Pancreas (tissue), 10 donors: ENCODE results near the gene BLOC1S2. TPM values are rescaled to one million over a fixed set of nuclear protein-coding genes. Genes with fewer than 3 reads are reported as not detected.

Experiments
- ATAC-seq, 4 donors: fragments of 200-7000 bp; cut with Tn5 transposase; one replicate each; pipeline versions ENCODE4 v1.8.0 to v1.9.1; 2020; ENCODE audit warnings: mild to moderate bottlenecking in 4 of 4, moderate library complexity in 4 of 4
- DNase-seq, 6 donors: peaks; one replicate each; pipeline ENCODE4 v3.0.0-alpha.2; 2020
- FAIRE-seq: peaks from 2 replicates; lab custom pipeline; 2012; peaks lifted over from hg19 to GRCh38; lab: Jason Lieb, UNC
- H3K27ac ChIP-seq, 4 donors: fragments of 200-600 bp; sonication (generic); 1 replicate in 3 of 4; 2 replicates in 1 of 4; pipeline versions ENCODE4 v1.5.0 to v1.8.0; 2020
- H3K27me3 ChIP-seq, 4 donors: fragments of 200-600 bp; one replicate each; pipeline ENCODE4 v1.8.0; 2021
- H3K36me3 ChIP-seq, 3 donors: fragments of 200-600 bp; sonication (generic) in 1 of 3; one replicate each; pipeline versions ENCODE4 v1.5.0 to v1.8.0; 2020 to 2021
- H3K4me1 ChIP-seq, 3 donors: fragments of 200-600 bp; one replicate each; pipeline ENCODE4 v1.8.0; 2021
- H3K4me3 ChIP-seq, 4 donors: fragments of 200-600 bp; sonication (generic) in 2 of 4; one replicate each; pipeline versions ENCODE4 v1.5.0 to v1.8.0; 2020 to 2021
- H3K9me3 ChIP-seq, 4 donors: fragments of 200-600 bp; one replicate each; pipeline ENCODE4 v1.8.0; 2021
- CTCF ChIP-seq, 4 donors: fragments of 200-600 bp; sonication (generic) in 3 of 4; IDR thresholded peaks; one replicate each; pipeline versions ENCODE4 v1.5.0 to v1.8.0; 2021; ENCODE audit warnings: antibody characterized with exemption in 4 of 4
- WGBS, 2 donors: extraction: QIAGEN DNeasy Blood & Tissue Kit; methylation state at CpG; one replicate each; pipeline ENCODE4 v1.1.7; 2013; 5-methylcytosine and 5-hydroxymethylcytosine counted together
- intact Hi-C, 3 donors: fragments of 100-400 bp; cut with DNase I; formaldehyde crosslinking; loops; one replicate each; pipeline versions ENCODE4 v1.11.1 to v1.14.2; 2022
- polyA plus RNA-seq, 2 donors: library from polyadenylated mRNA; stranded (reverse); fragments of 200-250 nt; gene quantifications; one replicate each; pipeline ENCODE4 v1.2.3, GENCODE V29; 2013
- total RNA-seq, 6 donors: library from RNA; stranded (reverse); fragmentation: NEBNext Ultra II Directional in 4 of 6; extraction: Animal tissue kit (Norgen Biotek cat#: 25700) in 4 of 6; gene quantifications; one replicate each; pipeline versions ENCODE4 v1.2.1 to v1.2.4, GENCODE V29; 2021 to 2023
- donor health status: healthy with polysubstance abuse.
- donor health status: DM: no; HTN: no; CAD: no; lungs with moderate emphysema.
- donor health status: DM: no; HTN: no; CAD: no.
- donor health status: control.
- donor health status: control.
- donor health status: Bipolar disorder and iron deficiency.
- donor health status: DM: yes; HTN: yes; CAD: no.
- donor health status: DM: no; HTN: no; CAD: no.
- donor health status: DM: no; HTN: no; CAD: no.
- donor health status: DM: yes; HTN: yes; CAD: no.

The BLOC1S2 gene
- total and polyA plus RNA-seq, 8 donors = 11.7 to 30.4 (median 13.7) TPM

GRCh38 chr10:100267239-100268104 is 19.0 kb downstream of the BLOC1S2 start, which contains the start of gene CWF19L1:
Gene CWF19L1, minus strand, starts transcription at chr10:100267638. Its CDS starts 45 bp downstream, at chr10:100267593.
- peak within 1 kb of the TSS; percentile 73 to 94 (median 81) for H3K4me3 ChIP-seq
- H3K27me3 ChIP-seq = no peaks in the 10 kb centered on the region
- FAIRE-seq (no peak), DNase-seq (peak; percentile 73 to 91 (median 88)), ATAC-seq (peak; percentile 97 to 99 (median 98))
- intact Hi-C loops = no loop called here
- no peaks in the 10 kb centered on the region for H3K36me3 ChIP-seq
- peak within 1 kb of the TSS; percentile 40 to 73 (median 60) for H3K27ac ChIP-seq
- TF ChIP-seq CTCF (IDR thresholded peaks at IDR 0.05) = no peak
- WGBS, 2 donors = 2 to 4% methylated on average over 48 to 49 of the region's 49 CpGs
- H3K4me1 ChIP-seq = peaks cover 4 to 10% (median 6%) of the 10 kb centered on the region in 3 donors
- no peaks in the 10 kb centered on the region for H3K9me3 ChIP-seq

- DNase-seq = no peak
- 87 to 90% methylated on average over 15 of the region's 15 CpGs for WGBS, 2 donors
- TF ChIP-seq CTCF (IDR thresholded peaks at IDR 0.05) = no peak
- ATAC-seq = no peak
- H3K27me3 ChIP-seq = no peaks in the 10 kb centered on the region
- no peak overlapping the region for H3K27ac ChIP-seq
- FAIRE-seq = no peak
- peaks cover 4 to 10% (median 6%) of the 10 kb centered on the region in 3 donors for H3K4me1 ChIP-seq
- H3K36me3 ChIP-seq = peaks cover 0 to 3% (median 0%) of the 10 kb centered on the region in 3 donors
- peak overlapping the region in 1 of 4 donors; percentile 94 for H3K4me3 ChIP-seq
- intact Hi-C loops = no loop called here
- no peaks in the 10 kb centered on the region for H3K9me3 ChIP-seq
Measured at GRCh38 chr10:100265821-100266485, 20.5 kb downstream of the BLOC1S2 start.

- Histone ChIP-seq H3K36me3 (peaks cover 5 to 50% (median 9%) of the 10 kb centered on the region in 3 donors), H3K4me3 (no peak overlapping the region), H3K27ac (no peak overlapping the region), H3K9me3 (no peaks in the 10 kb centered on the region), H3K27me3 (no peaks in the 10 kb centered on the region), H3K4me1 (no peaks in the 10 kb centered on the region)
- no peak for ATAC-seq
- TF ChIP-seq CTCF (IDR thresholded peaks at IDR 0.05) = no peak
- 91 to 92% methylated on average over 3 of the region's 3 CpGs for WGBS, 2 donors
- DNase-seq = no peak
- FAIRE-seq = no peak
- intact Hi-C loops = no loop called here
Measured at GRCh38 chr10:100254191-100254590, 32.3 kb downstream of the BLOC1S2 start.

- Histone ChIP-seq H3K27me3 (no peaks in the 10 kb centered on the region), H3K4me1 (no peaks in the 10 kb centered on the region), H3K36me3 (peaks cover 5 to 48% (median 9%) of the 10 kb centered on the region in 3 donors), H3K9me3 (no peaks in the 10 kb centered on the region), H3K27ac (no peak overlapping the region), H3K4me3 (no peak overlapping the region)
- no peak for FAIRE-seq
- TF ChIP-seq CTCF (IDR thresholded peaks at IDR 0.05) = no peak
- WGBS, 2 donors = 92 to 95% methylated on average over 5 of the region's 5 CpGs
- no peak for DNase-seq
- intact Hi-C loops = no loop called here
- no peak for ATAC-seq
Measured at GRCh38 chr10:100253041-100253440, 33.4 kb downstream of the BLOC1S2 start.
